IMR-90 (cell line): ENCODE data around the gene UBE2E2. TPM values are rescaled to one million over a fixed set of nuclear protein-coding genes. Genes with fewer than 3 reads are reported as not detected.

Experiments used
- ATAC-seq: fragments of 200-7000 bp; cut with Tn5 transposase; 2 replicates; pipeline ENCODE4 v1.9.1; 2020; ENCODE audit warnings: low read depth, mild to moderate bottlenecking, moderate library complexity
- BruUV-seq: library from RNA; stranded (reverse); fragments of 400-500 nt; replicated peaks from 2 replicates; lab custom pipeline; 2021; lab: Mats Ljungman, UMichigan
- CTCF ChIA-PET: fragments of 300-600 bp; formaldehyde crosslinking; extraction: SDS; loops from one replicate; lab custom pipeline; 2021; ENCODE audit warnings: antibody characterized with exemption; lab: Yijun Ruan, JAX
- POLR2A ChIA-PET: fragments of 300-600 bp; sonication (Branson Sonifier 250); formaldehyde crosslinking; loops from one replicate; lab custom pipeline; 2022; ENCODE audit warnings: antibody characterized with exemption; ENCODE audit not compliant: unreplicated experiment; lab: Charles Lee
- DNase-seq: peaks from one replicate; pipeline ENCODE4 v3.0.0; 2013
- H2AFZ ChIP-seq: replicated peaks from 2 replicates; pipeline ENCODE3; 2013; ENCODE audit warnings: low read length, mild to moderate bottlenecking; ENCODE audit not compliant: poor library complexity
- H2AK5ac ChIP-seq: 2 replicates; pipeline ENCODE4 v1.6.1; 2013; ENCODE audit warnings: low read depth, low read length, inconsistent platforms
- H2AK9ac ChIP-seq: replicated peaks from 2 replicates; pipeline ENCODE3; 2013; ENCODE audit warnings: mild to moderate bottlenecking, low read depth, low read length, moderate library complexity; ENCODE audit not compliant: poor library complexity
- H2BK120ac ChIP-seq: 2 replicates; pipeline ENCODE4 v1.6.1; 2013; ENCODE audit warnings: low read depth, low read length, inconsistent platforms
- H2BK15ac ChIP-seq: 3 replicates; pipeline ENCODE4 v1.6.1; 2013; ENCODE audit warnings: low read depth, low read length, inconsistent platforms
- H2BK20ac ChIP-seq: 2 replicates; pipeline ENCODE4 v1.6.1; 2013; ENCODE audit warnings: low read depth, mild to moderate bottlenecking, inconsistent platforms, low read length, moderate library complexity
- H2BK5ac ChIP-seq: 2 replicates; pipeline ENCODE4 v1.6.1; 2013; ENCODE audit warnings: mild to moderate bottlenecking, low read depth, low read length, inconsistent platforms; ENCODE audit not compliant: poor library complexity, severe bottlenecking
- H3K14ac ChIP-seq: replicated peaks from 2 replicates; pipeline ENCODE4 v1.6.1; 2013; ENCODE audit warnings: low read depth, low read length, inconsistent platforms
- H3K18ac ChIP-seq: 2 replicates; pipeline ENCODE4 v1.6.1; 2013; ENCODE audit warnings: low read depth, low read length, control low read depth
- H3K23ac ChIP-seq: 2 replicates; pipeline ENCODE4 v1.6.1; 2013; ENCODE audit warnings: low read depth, low read length, inconsistent platforms
- H3K27ac ChIP-seq: 2 replicates; pipeline ENCODE4 v1.5.1; 2013; ENCODE audit warnings: mild to moderate bottlenecking, control low read depth, low read length; ENCODE audit not compliant: insufficient read depth
- H3K27me3 ChIP-seq: 2 replicates; pipeline ENCODE4 v1.6.1; 2013; ENCODE audit warnings: low read length; ENCODE audit not compliant: control insufficient read depth, insufficient read depth
- H3K36me3 ChIP-seq: 2 replicates; pipeline ENCODE4 v1.6.1; 2013; ENCODE audit warnings: low read length, mixed read lengths; ENCODE audit not compliant: control insufficient read depth, insufficient read depth
- H3K4ac ChIP-seq: 2 replicates; pipeline ENCODE4 v1.6.1; 2013; ENCODE audit warnings: low read depth, low read length, inconsistent platforms
- H3K4me1 ChIP-seq: 2 replicates; pipeline ENCODE4 v1.6.1; 2013; ENCODE audit warnings: low read length, mixed read lengths; ENCODE audit not compliant: control insufficient read depth, insufficient read depth
- H3K4me2 ChIP-seq: 2 replicates; pipeline ENCODE4 v1.6.1; 2013; ENCODE audit warnings: low read depth, mild to moderate bottlenecking, control low read depth, low read length, moderate library complexity
- H3K4me3 ChIP-seq: 2 replicates; pipeline ENCODE4 v1.5.1; 2013; ENCODE audit warnings: low read depth, mild to moderate bottlenecking, control low read depth, low read length, moderate library complexity; ENCODE audit not compliant: insufficient read depth
- H3K56ac ChIP-seq: 2 replicates; pipeline ENCODE4 v1.6.1; 2013; ENCODE audit warnings: low read length, inconsistent platforms; ENCODE audit not compliant: insufficient read depth; ENCODE audit errors: extremely low read depth
- H3K79me1 ChIP-seq, 2 experiments: 2 replicates each; pipeline ENCODE4 v1.6.1; 2013; ENCODE audit warnings: low read length in 2 of 2, inconsistent platforms in 1 of 2, low read depth in 1 of 2
- H3K9ac ChIP-seq: 2 replicates; pipeline ENCODE4 v1.6.1; 2013; ENCODE audit warnings: low read depth, low read length, control low read depth
- H3K9me1 ChIP-seq: 2 replicates; pipeline ENCODE4 v1.6.1; 2013; ENCODE audit warnings: low read length, inconsistent platforms; ENCODE audit not compliant: insufficient read depth
- H3K9me3 ChIP-seq: 2 replicates; pipeline ENCODE4 v1.6.1; 2013; ENCODE audit warnings: low read length; ENCODE audit not compliant: control insufficient read depth, insufficient read depth
- H4K20me1 ChIP-seq: 2 replicates; pipeline ENCODE4 v1.6.1; 2013; ENCODE audit warnings: low read length, inconsistent platforms; ENCODE audit not compliant: insufficient read depth
- H4K5ac ChIP-seq: 2 replicates; pipeline ENCODE4 v1.6.1; 2013; ENCODE audit warnings: mild to moderate bottlenecking, low read depth, low read length, control low read depth
- H4K8ac ChIP-seq, 2 experiments: 2 replicates each; pipeline ENCODE4 v1.6.1; 2013; ENCODE audit warnings: low read depth in 2 of 2, low read length in 2 of 2, control low read depth in 1 of 2, inconsistent platforms in 1 of 2
- H4K91ac ChIP-seq: 2 replicates; pipeline ENCODE4 v1.6.1; 2013; ENCODE audit warnings: low read depth, low read length, inconsistent platforms; ENCODE audit not compliant: insufficient read depth
- CEBPB ChIP-seq: IDR thresholded peaks from 2 replicates; pipeline ENCODE4 v1.6.1; 2012; ENCODE audit warnings: low read depth, low read length, improper control_type of control experiment
- CHD1 ChIP-seq: IDR thresholded peaks from 2 replicates; pipeline ENCODE4 v1.6.1; 2012; ENCODE audit warnings: low read depth, low read length, improper control_type of control experiment
- CTCF ChIP-seq: conservative IDR thresholded peaks from 2 replicates; pipeline ENCODE4 v1.5.1; 2012; ENCODE audit warnings: mild to moderate bottlenecking, low read depth, low read length, improper control_type of control experiment
- MXI1 ChIP-seq: IDR thresholded peaks from 2 replicates; pipeline ENCODE4 v1.6.1; 2012; ENCODE audit warnings: low read depth, mild to moderate bottlenecking, low read length, moderate library complexity, borderline replicate concordance
- POLR2A ChIP-seq: IDR thresholded peaks from 2 replicates; pipeline ENCODE4 v1.6.1; 2012; ENCODE audit warnings: mild to moderate bottlenecking, low read depth, low read length
- RAD21 ChIP-seq: IDR thresholded peaks from 2 replicates; pipeline ENCODE4 v1.6.1; 2012; ENCODE audit warnings: low read length, improper control_type of control experiment
- RCOR1 ChIP-seq: IDR thresholded peaks from 2 replicates; pipeline ENCODE4 v1.6.1; 2012; ENCODE audit warnings: mild to moderate bottlenecking, low read length, improper control_type of control experiment; ENCODE audit not compliant: insufficient replicate concordance
- SMC3 ChIP-seq: fragments of 150-350 bp; IDR thresholded peaks from 2 replicates; pipeline ENCODE4 v1.6.1; 2016; ENCODE audit warnings: low read depth, mild to moderate bottlenecking, antibody characterized with exemption, low read length, moderate library complexity
- USF2 ChIP-seq: fragments of 150-350 bp; IDR thresholded peaks from 2 replicates; pipeline ENCODE4 v1.6.1; 2017; ENCODE audit warnings: mild to moderate bottlenecking, antibody characterized with exemption, low read length, low read depth
- WGBS, 2 experiments: methylation state at CpG; one replicate each; pipeline versions ENCODE4 v1.1.5 to v1.1.7; 2013; ENCODE audit warnings: missing lambda C conversion rate in 2 of 2; ENCODE audit not compliant: insufficient read length in 1 of 2; ENCODE audit errors: extremely low coverage in 2 of 2; 5-methylcytosine and 5-hydroxymethylcytosine counted together
- dilution Hi-C: fragments of 300-500 bp; cut with HindIII; formaldehyde crosslinking; loops from one replicate; pipeline ENCODE4 v1.14.3; 2018; ENCODE audit warnings: low sequenced_read_pairs; ENCODE audit not compliant: unreplicated experiment
- in situ Hi-C: fragments of 300-500 bp; cut with MboI; formaldehyde crosslinking; loops from 3 replicates; pipeline ENCODE4 v1.14.3; 2019; ENCODE audit warnings: low sequenced_read_pairs, inconsistent platforms, mixed read lengths
- intact Hi-C: fragments of 100-400 bp; cut with micrococcal nuclease; formaldehyde crosslinking; loops from 2 replicates; pipeline ENCODE4 v1.10.0; 2022
- polyA plus RNA-seq, 3 experiments: library from polyadenylated mRNA; depleted of rRNA; stranded (reverse); fragments of >200 nt; gene quantifications; 2 replicates each; pipeline ENCODE4 v1.2.3, GENCODE V29; 2012; ENCODE audit warnings: low replicate concordance in 1 of 3
- total RNA-seq: library from RNA; depleted of rRNA; stranded (reverse); fragments of >200 nt; gene quantifications from 2 replicates; pipeline ENCODE4 v1.2.3, GENCODE V29; 2012

Gene UBE2E2
- total and polyA plus RNA-seq, 2 of the 4 experiments (the other 2 are of a cell fraction), result 18.6 to 32.7 TPM

- H3K14ac ChIP-seq, result no peak overlapping the region
- dilution Hi-C loops, result no loop called here
- WGBS, 2 experiments, result no CpG with 5 or more reads among the region's 4 CpGs
- no TSS peak for BruUV-seq
- no peak overlapping the region for H3K23ac ChIP-seq
- H3K79me1 ChIP-seq, result peaks cover 0 to 8% of the 10 kb centered on the region in 2 experiments; a peak in 2 of 4 replicates
- H3K9ac ChIP-seq, result no peak overlapping the region
- no peak overlapping the region for H4K8ac ChIP-seq
- no peak overlapping the region for H3K18ac ChIP-seq
- no peak overlapping the region for H3K4me3 ChIP-seq
- H3K36me3 ChIP-seq, result no peaks in the 10 kb centered on the region
- H2BK15ac ChIP-seq, result no peak overlapping the region
- no peak overlapping the region for H3K4me2 ChIP-seq
- intact Hi-C loops, result no loop called here
- no peak overlapping the region for H4K5ac ChIP-seq
- H4K91ac ChIP-seq, result no peak overlapping the region
- H3K9me1 ChIP-seq, result no peaks in the 10 kb centered on the region
- H3K27me3 ChIP-seq, result no peaks in the 10 kb centered on the region
- H2BK20ac ChIP-seq, result no peak overlapping the region
- CTCF ChIA-PET, result no interaction called here
- DNase-seq, result no peak
- TF ChIP-seq MXI1, result no peak
- TF ChIP-seq CTCF, result no peak
- TF ChIP-seq POLR2A, result no peak
- TF ChIP-seq USF2, result no peak
- no peak for TF ChIP-seq RCOR1
- no peak for TF ChIP-seq RAD21
- TF ChIP-seq SMC3, result no peak
- TF ChIP-seq CHD1, result no peak
- no peak for TF ChIP-seq CEBPB
- POLR2A ChIA-PET, result no interaction called here
- H2BK120ac ChIP-seq, result no peak overlapping the region
- H3K9me3 ChIP-seq, result no peaks in the 10 kb centered on the region
- in situ Hi-C loops, result no loop called here
- H3K56ac ChIP-seq, result no peak overlapping the region
- H2AK5ac ChIP-seq, result no peak overlapping the region
- no peaks in the 10 kb centered on the region; the same call in 1 of the 2 replicates for H4K20me1 ChIP-seq
- no peak overlapping the region for H2AK9ac ChIP-seq
- no peak overlapping the region for H3K4ac ChIP-seq
- no peak; the same call in 1 of the 2 replicates for ATAC-seq
- H2AFZ ChIP-seq, result no peak overlapping the region
- no peak overlapping the region for H2BK5ac ChIP-seq
- H3K4me1 ChIP-seq, result peaks cover 2% of the 10 kb centered on the region
- H3K27ac ChIP-seq, result no peak overlapping the region
These were observed 122.4 kb downstream of the UBE2E2 start for GRCh38 chr3:23325466-23326065.
